Erythroblast (primary cell): Measurements from ENCODE around the gene FGD3.

Source experiments
- DNase-seq, 2 experiments: peaks; one replicate each; lab custom pipeline; 2025; lab: John Stamatoyannopoulos, UW
- GATA1 ChIP-seq: IDR thresholded peaks from 2 replicates; pipeline ENCODE4 v1.6.1; 2011; ENCODE audit warnings: low read depth, mild to moderate bottlenecking, control low read depth, low read length, moderate library complexity
- POLR2A ChIP-seq: IDR thresholded peaks from 2 replicates; pipeline ENCODE4 v1.6.1; 2011; ENCODE audit warnings: mild to moderate bottlenecking, low read length

FGD3 gene

GRCh38 chr9:93041108-93041802 lies 93.9 kb downstream of the FGD3 start:
- peak; percentile 14 to 23 for DNase-seq

DNA sequence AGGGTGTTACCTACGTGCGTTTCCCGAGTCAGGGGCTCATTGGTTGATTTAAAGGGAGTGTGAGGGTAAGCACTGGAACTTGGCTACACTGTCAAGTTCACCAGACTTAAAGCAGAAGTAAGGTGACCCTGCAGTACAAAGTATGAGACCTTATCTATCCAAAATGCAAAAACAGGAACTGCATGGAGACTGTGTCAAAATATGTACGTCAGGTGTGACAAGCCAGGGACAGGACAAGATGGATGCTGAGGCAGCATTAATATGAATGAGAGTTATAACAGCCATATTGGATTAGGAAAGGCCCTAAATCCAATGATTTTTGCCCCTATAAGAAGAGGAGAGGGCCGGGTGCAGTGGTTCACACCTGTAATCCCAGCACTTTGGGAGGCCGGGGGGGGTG lies 95.8 kb downstream of the FGD3 start:
- no peak for TF ChIP-seq GATA1
- no peak for TF ChIP-seq POLR2A
- DNase-seq, result no peak

More at GRCh38 chr9:93041108-93041802, 93.9 kb downstream of the FGD3 start:
- no peak for TF ChIP-seq GATA1
- TF ChIP-seq POLR2A, result no peak

DNA sequence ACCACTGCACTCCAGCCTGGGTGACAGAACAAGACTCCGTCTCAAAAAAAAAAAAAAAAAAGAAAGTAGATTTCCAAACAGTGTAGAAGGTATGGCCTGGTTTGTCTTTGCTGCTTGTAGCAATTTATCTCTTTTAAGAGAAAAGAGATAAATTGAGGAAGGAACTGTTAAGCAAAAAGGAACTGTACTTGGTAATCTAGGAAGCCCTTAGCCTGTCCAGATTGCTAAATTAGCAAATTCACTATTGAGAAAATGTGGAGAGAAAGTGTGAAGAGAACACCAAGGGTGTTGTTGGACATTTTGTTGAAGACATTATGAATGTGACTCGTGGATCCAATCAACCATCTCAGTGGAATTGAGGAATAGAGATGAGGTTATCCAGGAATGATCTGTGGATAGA lies 98.2 kb downstream of the FGD3 start:
- DNase-seq, result no peak
- no peak for TF ChIP-seq GATA1
- no peak for TF ChIP-seq POLR2A

- TF ChIP-seq GATA1 (no peak), POLR2A (no peak)
- no peak for DNase-seq
Measured at GRCh38 chr9:93048566-93049448, 101.5 kb downstream of the FGD3 start.

DNA sequence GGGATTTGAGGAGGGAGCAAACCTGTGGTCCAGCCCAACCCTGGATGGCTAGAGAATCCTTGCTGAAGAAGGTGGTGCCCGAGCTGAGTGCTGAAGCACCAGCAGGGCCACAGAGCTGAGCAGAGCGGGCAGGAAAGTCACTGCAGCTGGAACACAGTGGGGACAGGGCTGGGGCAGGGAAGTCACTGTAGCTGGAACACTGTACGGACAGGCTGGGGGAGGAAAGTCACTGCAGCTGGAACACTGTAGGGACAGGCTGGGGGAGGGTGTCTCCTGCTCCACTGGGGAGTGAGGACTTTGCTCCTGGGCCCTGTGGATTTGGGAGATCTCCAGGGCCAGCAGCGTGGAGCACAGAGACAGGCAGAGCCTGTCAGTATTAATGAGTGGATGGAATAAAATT lies 102.2 kb downstream of the FGD3 start:
- DNase-seq, result no peak
- TF ChIP-seq POLR2A, result no peak
- no peak for TF ChIP-seq GATA1

DNA sequence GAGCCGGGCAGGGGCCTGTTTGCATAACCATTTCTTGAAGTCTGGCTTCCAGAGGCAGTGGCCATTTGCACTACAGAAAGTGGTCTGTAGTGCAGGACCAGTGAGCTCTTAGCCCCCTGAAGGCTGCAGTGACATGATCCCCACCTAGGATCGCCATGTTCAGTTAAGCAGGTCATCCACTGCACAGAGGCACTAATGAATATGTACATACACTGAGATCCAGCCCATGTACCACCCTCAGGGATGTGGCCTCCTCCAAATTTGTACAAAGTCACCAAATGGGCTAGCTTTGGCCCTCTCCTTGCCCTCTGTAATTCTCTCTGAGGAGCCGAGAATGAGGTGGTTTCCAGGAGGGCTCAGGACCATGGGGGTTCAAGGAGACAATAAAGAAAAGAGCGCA lies 102.9 kb downstream of the FGD3 start:
- TF ChIP-seq GATA1 (no peak), POLR2A (no peak)
- DNase-seq, result no peak

DNA sequence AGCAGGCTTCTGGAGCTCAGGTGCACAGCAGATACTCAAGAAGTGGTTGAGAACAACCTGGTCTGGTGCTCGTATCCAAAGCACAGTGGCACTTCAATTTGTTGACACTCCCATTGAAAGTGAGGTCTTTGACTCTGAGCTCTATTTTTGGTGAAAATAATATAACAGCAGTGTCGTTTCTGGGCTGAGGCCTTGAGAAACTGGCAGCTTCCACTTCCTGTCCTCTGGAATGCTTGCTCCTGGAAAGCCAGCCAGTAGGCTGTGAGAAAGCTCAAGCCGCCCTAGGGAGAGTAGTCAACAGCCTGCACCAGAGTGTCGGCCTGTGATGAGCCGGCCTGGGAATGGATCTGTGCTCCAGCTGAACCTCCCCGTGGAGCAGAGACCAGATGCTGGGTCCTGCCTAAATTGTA lies 104.4 kb downstream of the FGD3 start:
- TF ChIP-seq GATA1, result no peak
- no peak for TF ChIP-seq POLR2A
- no peak for DNase-seq

GRCh38 chr9:93052791-93053540 lies 105.6 kb downstream of the FGD3 start:
- DNase-seq, result no peak
- TF ChIP-seq POLR2A, result no peak
- no peak for TF ChIP-seq GATA1

DNA sequence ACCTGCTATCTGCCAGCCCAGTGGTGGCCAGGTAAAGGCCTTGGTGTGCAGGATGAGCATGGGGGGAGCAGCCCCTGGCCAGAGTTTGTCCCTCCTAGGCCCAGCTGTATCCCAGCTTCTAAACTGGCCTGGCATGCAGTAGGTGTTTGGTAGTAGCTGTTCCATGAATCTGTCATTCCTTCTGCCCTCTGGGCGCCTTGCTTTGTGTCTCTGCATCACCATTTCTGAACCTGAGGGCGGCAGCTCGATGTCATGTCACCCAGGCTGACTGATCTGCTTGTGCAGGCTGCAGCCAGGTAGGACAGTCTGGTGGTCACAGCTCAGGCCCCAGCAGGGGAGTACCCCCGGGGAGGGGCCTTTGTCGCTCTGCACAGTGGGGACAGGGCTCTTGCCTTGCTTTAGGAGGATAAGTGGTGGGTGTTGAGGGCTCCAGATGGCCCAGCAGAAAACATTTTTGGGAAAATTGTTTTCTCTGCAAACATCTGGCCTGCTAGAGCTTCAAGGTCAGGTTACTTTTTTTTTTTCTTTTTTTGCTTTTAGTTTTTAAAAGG lies 106.5 kb downstream of the FGD3 start:
- TF ChIP-seq POLR2A (no peak), GATA1 (no peak)
- no peak for DNase-seq

- TF ChIP-seq POLR2A, result no peak
- no peak for TF ChIP-seq GATA1
- DNase-seq, result no peak
Measured at GRCh38 chr9:93054758-93055704, 107.7 kb downstream of the FGD3 start.

GRCh38 chr9:93057042-93057702 lies 109.8 kb downstream of the FGD3 start:
- TF ChIP-seq GATA1, result no peak
- no peak for DNase-seq
